Stimulated activated CD8-positive, alpha-beta memory T cell treated with anti-CD3 and anti-CD28 coated beads, Interleukin-15, amount 100 ng/mL, for 4 hours (primary cell): Measurements from ENCODE around the gene CDK18.

Experiments used
- DNase-seq, 2 donors: peaks; one replicate each; pipeline ENCODE4 v3.0.0-alpha.2; 2020; ENCODE audit warnings: low read depth in 2 of 2

Gene CDK18

GRCh38 chr1:205505076-205505729, 734 bp downstream of the CDK18 start:
- no peak for DNase-seq

- no peak for DNase-seq
Measured at GRCh38 chr1:205505791-205506190, 1.3 kb downstream of the CDK18 start.

- DNase-seq: no peak
Measured at GRCh38 chr1:205506409-205507200, 2.1 kb downstream of the CDK18 start.

- no peak for DNase-seq
Measured at GRCh38 chr1:205508227-205508714, 3.8 kb downstream of the CDK18 start.

- no peak for DNase-seq
Measured at GRCh38 chr1:205510308-205510950, 6.0 kb downstream of the CDK18 start.

- no peak for DNase-seq
Measured at GRCh38 chr1:205510951-205511330, 6.5 kb downstream of the CDK18 start.

GRCh38 chr1:205512059-205513045, 7.9 kb downstream of the CDK18 start:
- no peak for DNase-seq

- no peak for DNase-seq
Measured at GRCh38 chr1:205513774-205514173, 9.3 kb downstream of the CDK18 start.

GRCh38 chr1:205514211-205515142, 10.0 kb downstream of the CDK18 start:
- no peak for DNase-seq

GRCh38 chr1:205515781-205516253, 11.3 kb downstream of the CDK18 start:
- no peak for DNase-seq

GRCh38 chr1:205516362-205516761, 11.9 kb downstream of the CDK18 start:
- no peak for DNase-seq

- no peak for DNase-seq
Measured at GRCh38 chr1:205517288-205517687, 12.8 kb downstream of the CDK18 start.

- no peak for DNase-seq
Measured at GRCh38 chr1:205517763-205518162, 13.3 kb downstream of the CDK18 start.

GRCh38 chr1:205518661-205519540, 14.4 kb downstream of the CDK18 start:
- no peak for DNase-seq

GRCh38 chr1:205519541-205520131, 15.2 kb downstream of the CDK18 start:
- DNase-seq: no peak

- DNase-seq: no peak
Measured at GRCh38 chr1:205520709-205521108, 16.2 kb downstream of the CDK18 start.

GRCh38 chr1:205521686-205522085, 17.2 kb downstream of the CDK18 start:
- DNase-seq: no peak

GRCh38 chr1:205522692-205523091, 18.2 kb downstream of the CDK18 start:
- DNase-seq: no peak
